ENCODE data around the gene DENND4A.

DNA sequence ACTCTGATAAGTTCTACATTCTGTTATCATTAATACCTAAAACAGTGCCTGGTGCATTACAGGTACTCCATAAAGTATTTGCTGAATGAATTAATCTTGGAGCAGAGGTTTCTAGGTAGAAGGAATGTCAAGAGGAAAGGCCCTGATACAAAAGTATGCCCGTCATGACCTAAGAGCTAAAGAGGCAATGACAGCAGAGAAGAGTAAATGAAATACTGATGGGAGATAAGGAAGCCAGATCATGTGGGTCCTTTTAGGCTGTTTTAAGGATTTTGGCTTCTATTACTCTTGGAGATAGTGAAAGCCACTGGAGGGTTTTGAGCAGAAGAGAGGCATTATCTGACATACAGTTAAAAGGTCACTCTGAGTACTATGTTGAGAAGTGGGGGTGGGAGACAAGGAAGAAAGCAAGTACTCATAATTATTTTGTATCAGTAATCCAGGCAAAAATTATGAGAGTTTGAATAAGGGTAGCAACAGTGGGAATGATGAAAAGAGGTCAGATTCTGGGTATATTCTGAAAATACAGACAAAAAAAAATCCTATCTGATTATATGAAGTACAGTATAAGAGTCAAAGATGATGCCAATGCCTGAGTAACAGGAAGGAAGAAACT, 48.3 kb downstream of the DENND4A start:
- TF ChIP-seq GATA2 (IDR thresholded peaks at IDR 0.05; ENCODE audit: low read depth, low read length), result no peak; the same call in 1 of the 2 replicates
- TF ChIP-seq GATA3 (IDR thresholded peaks at IDR 0.05; ENCODE audit: low read depth, low read length), result no peak
